ENCODE data around the gene ICAM2.
"Not testable (repeated sequence)": the region's sequence is repeated elsewhere in the genome, so short reads cannot be mapped to it uniquely, and the experiment has no call there.

Gene ICAM2

GRCh38 chr17:64036198-64036922 lies 15.9 kb upstream of the ICAM2 start:
- peaks cover 5% of the 10 kb centered on the region for H3K4me1 Mint-ChIP-seq (ENCODE audit: low read depth)
- no peaks in the 10 kb centered on the region for H3K9me3 Mint-ChIP-seq
- H3K27me3 Mint-ChIP-seq (ENCODE audit: low read depth): no peaks in the 10 kb centered on the region
- peaks cover 46% of the 10 kb centered on the region for H3K36me3 Mint-ChIP-seq (ENCODE audit: low read depth)
- no peak overlapping the region for H3K27ac Mint-ChIP-seq
- no peak overlapping the region for H3K4me3 Mint-ChIP-seq

- Mint-ChIP-seq H3K4me3 (no peak overlapping the region), H3K36me3 (ENCODE audit: low read depth) (peaks cover 31% of the 10 kb centered on the region)
Observed at GRCh38 chr17:64032081-64032480, 11.6 kb upstream of the ICAM2 start.

GRCh38 chr17:64028874-64029464 lies 8.5 kb upstream of the ICAM2 start:
- no peak overlapping the region for H3K27ac Mint-ChIP-seq
- H3K36me3 Mint-ChIP-seq (ENCODE audit: low read depth): peaks cover 16% of the 10 kb centered on the region
- peaks cover 46% of the 10 kb centered on the region for H3K4me1 Mint-ChIP-seq (ENCODE audit: low read depth)
- H3K9me3 Mint-ChIP-seq: no peaks in the 10 kb centered on the region
- H3K4me3 Mint-ChIP-seq: no peak overlapping the region
- no peaks in the 10 kb centered on the region for H3K27me3 Mint-ChIP-seq (ENCODE audit: low read depth)

More at GRCh38 chr17:64032081-64032480, 11.6 kb upstream of the ICAM2 start:
- H3K27ac Mint-ChIP-seq: no peak overlapping the region
- H3K4me1 Mint-ChIP-seq (ENCODE audit: low read depth): peaks cover 25% of the 10 kb centered on the region
- no peaks in the 10 kb centered on the region for H3K27me3 Mint-ChIP-seq (ENCODE audit: low read depth)
- H3K9me3 Mint-ChIP-seq: no peaks in the 10 kb centered on the region

- Mint-ChIP-seq H3K4me1 (ENCODE audit: low read depth) (peaks cover 62% of the 10 kb centered on the region), H3K9me3 (no peaks in the 10 kb centered on the region), H3K27ac (peak overlapping the region; percentile 76), H3K27me3 (ENCODE audit: low read depth) (no peaks in the 10 kb centered on the region), H3K4me3 (peak overlapping the region; percentile 71), H3K36me3 (ENCODE audit: low read depth) (peaks cover 14% of the 10 kb centered on the region)
Observed at GRCh38 chr17:64025732-64026294, 5.4 kb upstream of the ICAM2 start.

GRCh38 chr17:64024781-64025731 lies 4.6 kb upstream of the ICAM2 start:
- H3K4me3 Mint-ChIP-seq: peak overlapping the region; percentile 71
- no peaks in the 10 kb centered on the region for H3K9me3 Mint-ChIP-seq
- H3K27me3 Mint-ChIP-seq (ENCODE audit: low read depth): no peaks in the 10 kb centered on the region
- peaks cover 13% of the 10 kb centered on the region for H3K36me3 Mint-ChIP-seq (ENCODE audit: low read depth)
- H3K27ac Mint-ChIP-seq: peak overlapping the region; percentile 76
- H3K4me1 Mint-ChIP-seq (ENCODE audit: low read depth): peaks cover 62% of the 10 kb centered on the region

- Mint-ChIP-seq H3K27ac (peak overlapping the region; percentile 76), H3K36me3 (ENCODE audit: low read depth) (peaks cover 10% of the 10 kb centered on the region), H3K4me1 (ENCODE audit: low read depth) (peaks cover 59% of the 10 kb centered on the region)
Observed at GRCh38 chr17:64024215-64024654, 3.8 kb upstream of the ICAM2 start.

GRCh38 chr17:64022611-64023063 lies 2.2 kb upstream of the ICAM2 start:
- no peaks in the 10 kb centered on the region for H3K9me3 Mint-ChIP-seq
- H3K36me3 Mint-ChIP-seq (ENCODE audit: low read depth): peaks cover 10% of the 10 kb centered on the region

More at GRCh38 chr17:64024215-64024654, 3.8 kb upstream of the ICAM2 start:
- Mint-ChIP-seq H3K27me3 (ENCODE audit: low read depth) (no peaks in the 10 kb centered on the region), H3K9me3 (no peaks in the 10 kb centered on the region), H3K4me3 (peak overlapping the region; percentile 12)

GRCh38 chr17:64019551-64019961 lies 877 bp downstream of the ICAM2 start:
- H3K36me3 Mint-ChIP-seq (ENCODE audit: low read depth); H3K27me3 Mint-ChIP-seq (ENCODE audit: low read depth); H3K9me3 Mint-ChIP-seq: not testable (repeated sequence)
- peaks cover 57% of the 10 kb centered on the region for H3K4me1 Mint-ChIP-seq (ENCODE audit: low read depth)
- peak overlapping the region; percentile 100 for H3K27ac Mint-ChIP-seq
- peak overlapping the region; percentile 99 for H3K4me3 Mint-ChIP-seq

More at GRCh38 chr17:64022611-64023063, 2.2 kb upstream of the ICAM2 start:
- peak overlapping the region; percentile 82 for H3K27ac Mint-ChIP-seq
- no peaks in the 10 kb centered on the region for H3K27me3 Mint-ChIP-seq (ENCODE audit: low read depth)
- H3K4me3 Mint-ChIP-seq: peak overlapping the region; percentile 51
- H3K4me1 Mint-ChIP-seq (ENCODE audit: low read depth): peaks cover 55% of the 10 kb centered on the region

- Mint-ChIP-seq H3K27ac (peak overlapping the region; percentile 75), H3K4me1 (ENCODE audit: low read depth) (peaks cover 54% of the 10 kb centered on the region), H3K36me3 (ENCODE audit: low read depth) (peaks cover 2% of the 10 kb centered on the region), H3K9me3 (no peaks in the 10 kb centered on the region), H3K27me3 (ENCODE audit: low read depth) (no peaks in the 10 kb centered on the region), H3K4me3 (peak overlapping the region; percentile 76)
Observed at GRCh38 chr17:64017381-64017980, 3.0 kb downstream of the ICAM2 start.

GRCh38 chr17:64016974-64017373 lies 3.5 kb downstream of the ICAM2 start:
- Mint-ChIP-seq H3K27ac (peak overlapping the region; percentile 86), H3K4me3 (peak overlapping the region; percentile 80), H3K36me3 (ENCODE audit: low read depth) (peaks cover 3% of the 10 kb centered on the region), H3K4me1 (ENCODE audit: low read depth) (peaks cover 50% of the 10 kb centered on the region), H3K9me3 (no peaks in the 10 kb centered on the region), H3K27me3 (ENCODE audit: low read depth) (no peaks in the 10 kb centered on the region)

GRCh38 chr17:64016231-64016784 lies 4.1 kb downstream of the ICAM2 start:
- Mint-ChIP-seq H3K27me3 (ENCODE audit: low read depth) (no peaks in the 10 kb centered on the region), H3K9me3 (no peaks in the 10 kb centered on the region), H3K36me3 (ENCODE audit: low read depth) (peaks cover 6% of the 10 kb centered on the region), H3K4me3 (peak overlapping the region; percentile 80), H3K27ac (peak overlapping the region; percentile 86), H3K4me1 (ENCODE audit: low read depth) (peaks cover 50% of the 10 kb centered on the region)

GRCh38 chr17:64015447-64015846 lies 5.0 kb downstream of the ICAM2 start:
- peaks cover 10% of the 10 kb centered on the region for H3K36me3 Mint-ChIP-seq (ENCODE audit: low read depth)
- H3K4me3 Mint-ChIP-seq: peak overlapping the region; percentile 75
- no peaks in the 10 kb centered on the region for H3K9me3 Mint-ChIP-seq
- H3K27ac Mint-ChIP-seq: peak overlapping the region; percentile 94
- no peaks in the 10 kb centered on the region for H3K27me3 Mint-ChIP-seq (ENCODE audit: low read depth)
- peaks cover 45% of the 10 kb centered on the region for H3K4me1 Mint-ChIP-seq (ENCODE audit: low read depth)

GRCh38 chr17:64009571-64010402 lies 10.6 kb downstream of the ICAM2 start:
- Mint-ChIP-seq H3K4me3 (no peak overlapping the region), H3K27me3 (ENCODE audit: low read depth) (no peaks in the 10 kb centered on the region), H3K4me1 (ENCODE audit: low read depth) (peaks cover 22% of the 10 kb centered on the region), H3K36me3 (ENCODE audit: low read depth) (peaks cover 22% of the 10 kb centered on the region), H3K9me3 (no peaks in the 10 kb centered on the region), H3K27ac (no peak overlapping the region)

All from T-helper 1 cell treated with Interleukin-12 subunit alpha and Interleukin-12 subunit beta and Interleukin-4 antibody, amounts not matched to agents 30 μg/mL and 1 μg/mL, for 36 hours (primary cell).